ENCODE results near the gene COG2.

The COG2 gene

DNA sequence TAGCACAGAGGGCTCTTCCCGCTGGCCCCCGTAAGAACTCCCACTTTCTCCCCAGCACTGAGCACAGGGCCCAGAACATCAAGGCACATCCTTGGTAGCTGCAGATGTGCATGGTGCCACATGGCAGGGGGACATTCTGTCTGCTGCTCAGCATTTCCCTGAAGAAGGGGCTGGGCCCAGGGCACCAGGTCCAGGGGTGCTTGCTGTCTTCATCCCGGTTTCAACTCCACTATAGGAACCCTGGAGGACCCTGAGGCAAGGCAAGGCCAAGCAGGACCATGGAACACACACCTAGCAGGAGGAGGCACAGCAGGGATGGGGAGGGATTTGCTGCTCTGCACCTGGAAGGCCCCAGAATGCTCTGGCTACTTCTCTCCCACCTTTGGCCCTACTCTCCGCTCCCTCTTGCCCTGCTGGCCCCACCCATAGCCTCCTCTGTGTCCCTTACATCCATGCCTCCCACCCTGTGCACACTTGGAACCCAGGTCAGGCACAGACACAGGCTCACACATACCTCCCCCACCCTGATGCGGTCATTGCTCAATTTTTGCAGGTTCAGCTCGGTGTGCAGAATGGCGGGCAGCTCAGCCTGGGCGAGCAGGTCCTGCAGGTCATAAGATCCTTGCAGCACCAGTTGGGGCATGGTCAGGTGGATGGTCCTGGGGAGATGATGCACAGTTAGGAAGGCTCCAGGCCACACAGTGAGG lies 61.6 kb downstream of the COG2 start:
- TF ChIP-seq, protein P1, sequence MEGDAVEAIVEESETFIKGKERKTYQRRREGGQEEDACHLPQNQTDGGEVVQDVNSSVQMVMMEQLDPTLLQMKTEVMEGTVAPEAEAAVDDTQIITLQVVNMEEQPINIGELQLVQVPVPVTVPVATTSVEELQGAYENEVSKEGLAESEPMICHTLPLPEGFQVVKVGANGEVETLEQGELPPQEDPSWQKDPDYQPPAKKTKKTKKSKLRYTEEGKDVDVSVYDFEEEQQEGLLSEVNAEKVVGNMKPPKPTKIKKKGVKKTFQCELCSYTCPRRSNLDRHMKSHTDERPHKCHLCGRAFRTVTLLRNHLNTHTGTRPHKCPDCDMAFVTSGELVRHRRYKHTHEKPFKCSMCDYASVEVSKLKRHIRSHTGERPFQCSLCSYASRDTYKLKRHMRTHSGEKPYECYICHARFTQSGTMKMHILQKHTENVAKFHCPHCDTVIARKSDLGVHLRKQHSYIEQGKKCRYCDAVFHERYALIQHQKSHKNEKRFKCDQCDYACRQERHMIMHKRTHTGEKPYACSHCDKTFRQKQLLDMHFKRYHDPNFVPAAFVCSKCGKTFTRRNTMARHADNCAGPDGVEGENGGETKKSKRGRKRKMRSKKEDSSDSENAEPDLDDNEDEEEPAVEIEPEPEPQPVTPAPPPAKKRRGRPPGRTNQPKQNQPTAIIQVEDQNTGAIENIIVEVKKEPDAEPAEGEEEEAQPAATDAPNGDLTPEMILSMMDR (IDR thresholded peaks at IDR 0.05; ENCODE audit: low read depth, low read length, missing control alignments): no peak
- DNase-seq (ENCODE audit: extremely low read depth, low read depth): no peak
- no peak overlapping the region for H3K4me3 ChIP-seq (replicated peaks; ENCODE audit: low read depth, low read length)

DNA sequence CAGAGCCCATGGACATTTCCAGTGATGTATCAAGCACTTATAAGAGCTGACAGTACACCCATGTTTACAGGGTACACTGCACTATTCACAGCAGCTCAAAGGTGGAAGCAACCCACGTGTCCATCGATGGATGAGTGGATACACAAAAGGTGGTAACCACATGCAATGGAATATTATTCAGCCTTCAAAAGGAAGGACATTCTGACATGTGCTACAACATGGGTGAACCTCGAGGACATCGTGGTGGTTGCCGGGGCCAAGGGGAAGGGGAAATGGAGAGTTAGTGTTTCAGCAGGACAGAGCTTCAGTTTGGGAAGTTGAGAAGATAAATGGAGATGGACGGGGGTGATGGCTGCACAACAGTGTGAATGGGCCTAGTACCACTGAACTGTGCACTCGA lies 62.5 kb downstream of the COG2 start:
- no peak for DNase-seq (ENCODE audit: extremely low read depth, low read depth)
- no peak overlapping the region for H3K4me3 ChIP-seq (replicated peaks; ENCODE audit: low read depth, low read length)
- TF ChIP-seq, protein P1 (IDR thresholded peaks at IDR 0.05; ENCODE audit: low read depth, low read length, missing control alignments): no peak

DNA sequence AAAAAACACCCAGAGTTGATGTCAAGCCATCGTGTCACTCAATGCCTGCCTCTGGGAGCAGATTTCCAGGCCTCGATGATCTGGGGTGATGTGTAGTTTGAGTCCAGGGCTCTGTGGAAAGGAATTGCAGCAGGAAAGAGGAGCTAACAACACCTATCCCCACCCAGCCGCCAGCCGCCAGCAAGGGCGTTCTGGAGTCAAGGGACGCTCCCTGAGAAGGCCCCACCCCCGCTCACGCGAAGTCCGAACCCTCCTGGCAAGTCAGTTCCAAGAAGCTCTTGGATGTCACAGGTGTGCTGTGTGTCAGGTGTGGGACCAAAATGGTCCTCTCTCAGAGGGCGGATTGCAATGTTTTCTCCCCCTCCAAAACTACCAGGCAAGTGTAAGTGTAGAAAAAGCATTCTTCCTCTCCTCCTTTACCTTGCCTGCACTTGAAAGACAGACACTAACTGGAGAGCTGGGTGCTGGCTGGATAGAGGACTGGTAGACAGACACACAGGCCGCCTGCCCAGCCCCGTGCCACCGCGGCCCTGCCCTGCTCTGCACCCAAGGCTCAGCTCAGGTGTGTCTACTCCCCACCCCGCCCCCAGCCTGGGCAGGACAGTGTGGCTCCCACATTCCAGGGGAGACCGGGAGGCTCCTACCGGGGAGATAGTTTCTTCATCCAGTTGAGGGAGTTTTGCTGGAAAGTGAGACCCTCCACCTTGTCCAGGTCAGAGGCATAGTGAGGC lies 63.2 kb downstream of the COG2 start:
- DNase-seq (ENCODE audit: extremely low read depth, low read depth): no peak
- TF ChIP-seq, protein P1 (IDR thresholded peaks at IDR 0.05; ENCODE audit: low read depth, low read length, missing control alignments): no peak

DNA sequence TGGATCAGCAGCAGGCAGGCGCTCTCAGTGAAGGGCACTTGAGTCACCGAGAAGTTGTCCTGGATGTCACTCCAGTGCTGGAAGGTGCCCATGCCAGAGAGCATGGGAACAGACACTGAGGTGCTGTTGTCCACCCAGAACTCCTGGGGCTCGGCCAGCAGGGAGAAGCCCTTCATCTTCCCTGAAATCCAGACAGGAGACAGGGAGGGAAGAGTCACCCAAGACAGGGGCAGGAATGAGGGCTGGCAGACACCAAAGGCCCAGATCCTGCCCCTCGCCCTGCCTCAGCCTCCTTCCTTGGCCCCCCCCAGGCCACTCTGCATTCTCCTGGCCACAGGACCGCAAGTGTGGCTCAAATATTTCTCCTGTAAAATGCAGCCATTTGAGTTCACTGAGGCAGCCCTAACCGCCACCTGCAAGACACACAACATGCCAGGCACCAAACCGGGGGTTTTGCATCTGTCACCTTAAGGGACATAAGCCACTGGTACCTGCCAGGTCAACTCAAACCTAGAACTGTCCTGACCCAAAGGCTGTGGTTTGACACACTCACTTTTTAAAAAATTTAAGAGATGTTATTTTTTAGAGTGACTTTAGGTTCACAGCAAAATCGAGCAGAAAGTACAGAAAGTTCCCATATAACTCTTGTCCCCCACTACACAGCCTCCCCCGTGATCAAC lies 63.9 kb downstream of the COG2 start:
- no peak overlapping the region for H3K4me3 ChIP-seq (replicated peaks; ENCODE audit: low read depth, low read length)
- TF ChIP-seq, protein P1 (IDR thresholded peaks at IDR 0.05; ENCODE audit: low read depth, low read length, missing control alignments): no peak
- no peak for DNase-seq (ENCODE audit: extremely low read depth, low read depth)

More for the DNA sequence above, 63.2 kb downstream of the COG2 start:
- no peak overlapping the region for H3K4me3 ChIP-seq (replicated peaks; ENCODE audit: low read depth, low read length)

DNA sequence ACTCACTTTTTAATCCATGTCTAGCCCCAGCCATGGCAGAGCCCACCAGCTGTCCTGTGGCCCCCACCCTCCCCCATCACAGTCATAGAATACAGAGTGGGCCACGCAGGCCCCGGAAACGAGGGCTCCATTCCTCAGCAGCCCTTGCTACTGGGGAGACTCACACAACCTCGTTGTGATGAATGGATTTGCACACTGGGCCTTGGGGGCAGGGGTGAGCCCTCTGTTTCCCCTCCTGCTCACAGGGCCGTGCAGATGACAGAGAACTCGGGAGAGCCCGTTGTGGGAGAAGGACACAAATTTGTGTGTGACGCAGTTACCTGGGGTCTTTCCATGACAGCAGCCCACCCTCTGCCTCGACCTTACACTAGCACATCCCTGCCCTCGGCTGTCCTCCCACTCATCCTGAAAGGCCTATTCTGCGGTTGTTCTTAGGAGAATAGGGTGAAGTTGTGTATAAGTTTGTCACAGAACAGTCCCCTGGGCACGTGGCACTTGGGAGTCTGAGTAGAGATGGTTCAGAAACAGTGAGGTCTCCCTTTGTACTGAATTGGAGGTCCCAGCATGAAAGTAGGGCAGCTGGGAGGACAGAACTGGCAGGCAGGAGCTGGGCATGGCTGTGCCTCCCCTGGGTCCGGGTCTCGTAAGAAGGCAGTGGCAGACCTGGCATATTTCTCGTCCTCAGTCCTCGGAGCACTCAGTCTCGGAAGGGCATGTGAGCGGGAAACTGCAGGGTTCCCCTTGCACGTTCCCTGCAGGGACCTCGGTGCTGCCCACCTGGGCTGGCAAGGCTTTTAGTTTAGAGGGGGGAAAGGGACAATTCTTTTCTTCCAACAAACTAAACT lies 64.8 kb downstream of the COG2 start:
- no peak overlapping the region for H3K4me3 ChIP-seq (replicated peaks; ENCODE audit: low read depth, low read length)
- TF ChIP-seq, protein P1 (IDR thresholded peaks at IDR 0.05; ENCODE audit: low read depth, low read length, missing control alignments): no peak
- DNase-seq (ENCODE audit: extremely low read depth, low read depth): no peak
